Stomach smooth muscle (tissue), 2 donors: ENCODE results near the gene FAM53A.

Source experiments
- H3K27ac ChIP-seq: one replicate; pipeline ENCODE4 v1.7.0; 2013; ENCODE audit warnings: mild to moderate bottlenecking, low read length, inconsistent platforms
- H3K27me3 ChIP-seq, 2 donors: one replicate each; pipeline ENCODE4 v1.7.0; 2013; ENCODE audit warnings: low read length in 2 of 2; ENCODE audit not compliant: insufficient read depth in 2 of 2, control insufficient read depth in 1 of 2
- H3K36me3 ChIP-seq, 2 donors: one replicate each; pipeline ENCODE4 v1.7.0; 2013; ENCODE audit warnings: low read length in 2 of 2; ENCODE audit not compliant: control insufficient read depth in 2 of 2, insufficient read depth in 2 of 2
- H3K4me1 ChIP-seq: one replicate; pipeline ENCODE4 v1.7.0; 2013; ENCODE audit warnings: low read length; ENCODE audit not compliant: control insufficient read depth, insufficient read depth
- H3K4me3 ChIP-seq, 2 donors: one replicate each; pipeline ENCODE4 v1.7.0; 2013; ENCODE audit warnings: low read length in 2 of 2
- H3K9ac ChIP-seq, 2 donors: one replicate each; pipeline ENCODE4 v1.7.0; 2013; ENCODE audit warnings: low read length in 2 of 2, mild to moderate bottlenecking in 1 of 2
- H3K9me3 ChIP-seq, 2 donors: one replicate each; pipeline ENCODE4 v1.7.0; 2013; ENCODE audit warnings: low read length in 2 of 2; ENCODE audit not compliant: control insufficient read depth in 2 of 2
- donor health status: healthy.
- donor health status: Pancreatic carcinoma.

FAM53A gene

GRCh38 chr4:1593458-1593857, 90.7 kb downstream of the FAM53A start:
- H3K36me3 ChIP-seq = no peaks in the 10 kb centered on the region
- no peaks in the 10 kb centered on the region for H3K4me1 ChIP-seq
- H3K27me3 ChIP-seq = peaks cover 5 to 13% of the 10 kb centered on the region in 2 donors
- no peak overlapping the region for H3K9ac ChIP-seq
- H3K27ac ChIP-seq = no peak overlapping the region
- H3K9me3 ChIP-seq = peaks cover 5 to 17% of the 10 kb centered on the region in 2 donors
- no peak overlapping the region for H3K4me3 ChIP-seq

- Histone ChIP-seq H3K36me3 (no peaks in the 10 kb centered on the region), H3K9ac (no peak overlapping the region), H3K27me3 (peaks cover 5 to 13% of the 10 kb centered on the region in 2 donors), H3K4me3 (no peak overlapping the region), H3K9me3 (peaks cover 6 to 22% of the 10 kb centered on the region in 2 donors), H3K4me1 (no peaks in the 10 kb centered on the region), H3K27ac (no peak overlapping the region)
Observed at GRCh38 chr4:1592709-1593417, 91.2 kb downstream of the FAM53A start.

- H3K9ac ChIP-seq = no peak overlapping the region
- peaks cover 6 to 22% of the 10 kb centered on the region in 2 donors for H3K9me3 ChIP-seq
- no peaks in the 10 kb centered on the region for H3K36me3 ChIP-seq
- peaks cover 5 to 13% of the 10 kb centered on the region in 2 donors for H3K27me3 ChIP-seq
- no peak overlapping the region for H3K4me3 ChIP-seq
- H3K27ac ChIP-seq = no peak overlapping the region
- no peaks in the 10 kb centered on the region for H3K4me1 ChIP-seq
Observed at GRCh38 chr4:1592068-1592708, 91.9 kb downstream of the FAM53A start.

- no peak overlapping the region for H3K4me3 ChIP-seq
- no peak overlapping the region for H3K27ac ChIP-seq
- H3K4me1 ChIP-seq = no peaks in the 10 kb centered on the region
- no peaks in the 10 kb centered on the region for H3K36me3 ChIP-seq
- H3K9me3 ChIP-seq = peaks cover 6 to 22% of the 10 kb centered on the region in 2 donors
- no peak overlapping the region for H3K9ac ChIP-seq
- peaks cover 5 to 12% of the 10 kb centered on the region in 2 donors for H3K27me3 ChIP-seq
Observed at GRCh38 chr4:1591107-1591506, 93.0 kb downstream of the FAM53A start.

GRCh38 chr4:1590244-1590643, 93.9 kb downstream of the FAM53A start:
- Histone ChIP-seq H3K27ac (no peak overlapping the region), H3K27me3 (peaks cover 3 to 6% of the 10 kb centered on the region in 2 donors), H3K36me3 (no peaks in the 10 kb centered on the region), H3K4me1 (no peaks in the 10 kb centered on the region), H3K9me3 (peaks cover 6 to 22% of the 10 kb centered on the region in 2 donors), H3K4me3 (no peak overlapping the region), H3K9ac (no peak overlapping the region)
